GM18909 (cell line): ENCODE measurements around the gene RAB5B.
A peak's percentile ranks its signal among the peaks of the same experiment; 100 is the strongest.

Source experiments
- ATAC-seq: cut with Tn5 transposase; IDR thresholded peaks from one replicate; pipeline ENCODE4 v1.9.1; 2021; ENCODE audit warnings: mild to moderate bottlenecking; ENCODE audit not compliant: unreplicated experiment, poor library complexity

The RAB5B gene

GRCh38 chr12:55973599-55974307, at the start of gene RAB5B:
Gene RAB5B, plus strand, starts transcription at chr12:55974078. Its CDS starts 12,883 bp downstream, at chr12:55986961.
- peak; percentile 94 for ATAC-seq

- ATAC-seq, result no peak
Measured at GRCh38 chr12:55925371-55925770, 48.5 kb upstream of the RAB5B start.

GRCh38 chr12:55925870-55926737, 47.8 kb upstream of the RAB5B start:
- ATAC-seq, result no peak

GRCh38 chr12:55926738-55927587, 46.9 kb upstream of the RAB5B start:
- ATAC-seq, result peak; percentile 45

GRCh38 chr12:55927588-55928502, 46.0 kb upstream of the RAB5B start, which contains the start of gene PYM1:
Gene PYM1, minus strand, starts transcription at chr12:55927894. Its CDS starts 133 bp downstream, at chr12:55927761.
- peak; percentile 46 for ATAC-seq

- ATAC-seq, result peak; percentile 49
Measured at GRCh38 chr12:55929306-55929791, 44.5 kb upstream of the RAB5B start.

GRCh38 chr12:55930771-55931316, 43.0 kb upstream of the RAB5B start, which contains the start of gene DGKA:
Gene DGKA, plus strand, starts transcription at chr12:55931162. Its CDS starts 5,342 bp downstream, at chr12:55936504.
- peak; percentile 13 for ATAC-seq

- ATAC-seq, result no peak
Measured at GRCh38 chr12:55931317-55931779, 42.5 kb upstream of the RAB5B start.

GRCh38 chr12:55931780-55932550, 41.9 kb upstream of the RAB5B start:
- no peak for ATAC-seq

- ATAC-seq, result no peak
Measured at GRCh38 chr12:55932551-55932910, 41.3 kb upstream of the RAB5B start.

- ATAC-seq, result no peak
Measured at GRCh38 chr12:55933169-55933798, 40.6 kb upstream of the RAB5B start.

GRCh38 chr12:55933799-55934742, 39.8 kb upstream of the RAB5B start:
- no peak for ATAC-seq

- no peak for ATAC-seq
Measured at GRCh38 chr12:55934773-55935172, 39.1 kb upstream of the RAB5B start.

- no peak for ATAC-seq
Measured at GRCh38 chr12:55935738-55936151, 38.1 kb upstream of the RAB5B start.

- no peak for ATAC-seq
Measured at GRCh38 chr12:55937981-55938380, 35.9 kb upstream of the RAB5B start.

- ATAC-seq, result no peak
Measured at GRCh38 chr12:55938826-55939501, 34.9 kb upstream of the RAB5B start.
